ENCODE data around the gene NCSTN. TPM values are rescaled to one million over a fixed set of nuclear protein-coding genes. Genes with fewer than 3 reads are reported as not detected.

The NCSTN gene
- total and polyA plus RNA-seq, 8 donors = 14.5 to 123 (median 41.8) TPM

DNA sequence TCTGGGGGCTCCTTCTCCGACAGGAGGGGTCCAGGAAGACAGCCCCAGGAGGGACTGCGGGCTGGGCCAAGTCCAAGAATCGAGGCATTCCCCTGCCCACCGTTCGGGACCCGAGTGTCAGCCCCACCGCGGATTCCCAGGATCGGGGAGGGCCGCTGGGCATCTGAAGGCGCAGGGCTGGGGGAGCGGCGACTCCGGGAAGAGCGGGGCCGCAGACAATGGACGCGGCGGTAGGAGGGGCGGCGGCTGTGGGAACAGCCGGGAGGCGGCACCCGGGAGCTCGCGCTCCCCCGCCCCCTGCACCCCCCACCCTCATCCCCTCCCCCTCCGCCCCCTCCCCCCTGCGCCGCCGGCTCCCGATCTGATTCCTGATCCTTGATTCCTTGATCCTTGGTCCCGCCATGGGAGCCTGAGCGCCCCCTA, 57.1 kb downstream of the NCSTN start, which contains the start of gene VANGL2:
Gene VANGL2, plus strand, starts transcription at position 342 of the 423 bp plus-strand sequence. CDS start 15,274 bp downstream, outside the sequence.
- Histone ChIP-seq H3K4me1 (peaks cover 9 to 32% (median 28%) of the 10 kb centered on the region in 4 donors), H3K36me3 (no peaks in the 10 kb centered on the region), H3K27me3 (peaks cover 0 to 19% (median 7%) of the 10 kb centered on the region in 3 donors), H3K9me3 (no peaks in the 10 kb centered on the region), H3K27ac (peak within 1 kb of the TSS; percentile 14 to 80 (median 61)), H3K4me3 (peak within 1 kb of the TSS; percentile 72 to 86 (median 80))
- intact Hi-C loops (cut with DNase I; ENCODE audit: low total_unique reads) = no loop called here
- DNase-seq = peak; percentile 78 to 95
- no peak for TF ChIP-seq POLR2AphosphoS5 (IDR thresholded peaks at IDR 0.05)
- TF ChIP-seq, protein P1, sequence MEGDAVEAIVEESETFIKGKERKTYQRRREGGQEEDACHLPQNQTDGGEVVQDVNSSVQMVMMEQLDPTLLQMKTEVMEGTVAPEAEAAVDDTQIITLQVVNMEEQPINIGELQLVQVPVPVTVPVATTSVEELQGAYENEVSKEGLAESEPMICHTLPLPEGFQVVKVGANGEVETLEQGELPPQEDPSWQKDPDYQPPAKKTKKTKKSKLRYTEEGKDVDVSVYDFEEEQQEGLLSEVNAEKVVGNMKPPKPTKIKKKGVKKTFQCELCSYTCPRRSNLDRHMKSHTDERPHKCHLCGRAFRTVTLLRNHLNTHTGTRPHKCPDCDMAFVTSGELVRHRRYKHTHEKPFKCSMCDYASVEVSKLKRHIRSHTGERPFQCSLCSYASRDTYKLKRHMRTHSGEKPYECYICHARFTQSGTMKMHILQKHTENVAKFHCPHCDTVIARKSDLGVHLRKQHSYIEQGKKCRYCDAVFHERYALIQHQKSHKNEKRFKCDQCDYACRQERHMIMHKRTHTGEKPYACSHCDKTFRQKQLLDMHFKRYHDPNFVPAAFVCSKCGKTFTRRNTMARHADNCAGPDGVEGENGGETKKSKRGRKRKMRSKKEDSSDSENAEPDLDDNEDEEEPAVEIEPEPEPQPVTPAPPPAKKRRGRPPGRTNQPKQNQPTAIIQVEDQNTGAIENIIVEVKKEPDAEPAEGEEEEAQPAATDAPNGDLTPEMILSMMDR (IDR thresholded peaks at IDR 0.05) = peak in 1 of 7 experiments; percentile 26
- 0 to 2% (median 1%) methylated on average over 2 to 30 of the region's 34 CpGs for WGBS, 5 donors

DNA sequence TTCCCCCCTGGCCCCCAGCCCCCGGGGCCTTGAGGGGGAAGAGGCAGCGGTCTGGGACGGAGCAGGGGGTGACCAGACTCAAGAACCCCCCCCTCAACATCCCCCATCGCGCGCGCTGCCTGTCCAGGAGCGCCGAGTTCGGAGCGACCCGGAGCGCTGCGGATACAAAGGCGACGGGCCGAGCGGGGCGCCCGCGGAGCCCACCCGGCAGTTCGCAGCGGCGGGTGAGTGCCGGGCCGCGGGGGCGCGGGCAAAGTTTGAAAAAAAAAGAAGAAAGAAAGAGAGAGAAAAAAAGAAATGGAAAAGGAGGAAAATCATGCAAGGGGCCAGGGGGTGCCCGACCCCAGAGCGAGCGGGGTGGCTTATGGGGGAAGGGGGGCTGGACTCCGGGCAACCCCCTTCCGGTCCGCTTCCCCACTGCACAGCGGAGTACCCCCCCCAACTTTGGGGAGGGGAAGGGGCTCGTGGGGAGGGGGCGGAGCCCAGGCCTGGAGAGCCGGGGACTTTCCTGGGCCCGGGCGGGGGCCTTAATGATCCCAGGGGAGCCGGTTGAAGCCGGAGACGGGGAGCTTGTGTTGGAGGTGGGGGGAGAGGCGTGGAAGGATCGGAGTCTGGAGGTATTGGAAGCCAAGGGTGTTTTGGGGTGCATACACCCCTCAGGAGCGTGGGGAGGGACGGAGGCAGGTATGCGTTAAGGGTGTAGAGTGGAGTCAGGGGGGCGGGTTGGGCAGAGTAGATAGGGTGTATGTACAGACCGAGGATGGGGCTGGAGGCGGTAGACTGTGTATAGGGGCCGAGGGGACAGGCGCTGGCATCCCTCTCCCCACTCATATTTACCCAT, 57.7 kb downstream of the NCSTN start:
- WGBS, 5 donors = 3 to 6% (median 3%) methylated on average over 49 to 55 of the region's 55 CpGs
- no peaks in the 10 kb centered on the region for H3K9me3 ChIP-seq
- peaks cover 9 to 32% (median 28%) of the 10 kb centered on the region in 4 donors for H3K4me1 ChIP-seq
- peaks cover 0 to 19% (median 7%) of the 10 kb centered on the region in 3 donors for H3K27me3 ChIP-seq
- TF ChIP-seq POLR2A (IDR thresholded peaks at IDR 0.05) (no peak), EP300 (IDR thresholded peaks at IDR 0.05) (no peak), POLR2AphosphoS5 (IDR thresholded peaks at IDR 0.05) (no peak)
- TF ChIP-seq, protein P1 (IDR thresholded peaks at IDR 0.05) = no peak
- intact Hi-C loops (cut with DNase I; ENCODE audit: low total_unique reads) = no loop called here
- DNase-seq = peak in 1 of 2 donors; percentile 84
- H3K4me3 ChIP-seq = peak overlapping the region; percentile 72 to 86 (median 80)
- H3K36me3 ChIP-seq = no peaks in the 10 kb centered on the region
- peak overlapping the region; percentile 14 to 80 (median 61) for H3K27ac ChIP-seq

- H3K27ac ChIP-seq = peak overlapping the region in 1 of 5 donors; percentile 80
These were observed 58.3 kb downstream of the NCSTN start for GRCh38 chr1:160401487-160401805.

More at GRCh38 chr1:160401487-160401805, 58.3 kb downstream of the NCSTN start:
- H3K4me3 ChIP-seq = peak overlapping the region; percentile 72 to 86 (median 80)
- TF ChIP-seq POLR2A (IDR thresholded peaks at IDR 0.05) (no peak), EP300 (IDR thresholded peaks at IDR 0.05) (no peak), POLR2AphosphoS5 (IDR thresholded peaks at IDR 0.05) (no peak)
- TF ChIP-seq, protein P1 (IDR thresholded peaks at IDR 0.05) = no peak
- WGBS, 5 donors = 20 to 47% (median 30%) methylated on average over 7 of the region's 7 CpGs
- DNase-seq = peak in 1 of 2 donors; percentile 53
- intact Hi-C loops (cut with DNase I; ENCODE audit: low total_unique reads) = no loop called here
- peaks cover 9 to 32% (median 28%) of the 10 kb centered on the region in 4 donors for H3K4me1 ChIP-seq
- peaks cover 0 to 19% (median 7%) of the 10 kb centered on the region in 3 donors for H3K27me3 ChIP-seq
- no peaks in the 10 kb centered on the region for H3K36me3 ChIP-seq
- H3K9me3 ChIP-seq = no peaks in the 10 kb centered on the region

All from stomach (tissue), 9 donors.